HFF-Myc (cell line): ENCODE measurements around the gene ZSCAN16.
"Not testable (repeated sequence)": the region's sequence is repeated elsewhere in the genome, so short reads cannot be mapped to it uniquely, and the experiment has no call there.

Source experiments
- DNase-seq: peaks from one replicate; pipeline ENCODE4 v3.0.0-alpha.2; 2011; ENCODE audit warnings: low read depth; ENCODE audit errors: extremely low read depth
- H3K4me3 ChIP-seq: replicated peaks from 2 replicates; pipeline ENCODE4 v1.5.1; 2011; ENCODE audit warnings: low read depth, mild to moderate bottlenecking, control low read depth, low read length
- TF ChIP-seq, protein P1 (sequence below): IDR thresholded peaks from 2 replicates; pipeline ENCODE4 v1.5.1; 2012; ENCODE audit warnings: mild to moderate bottlenecking, low read depth, low read length, control low read depth; ENCODE audit errors: missing control alignments

The ZSCAN16 gene

DNA sequence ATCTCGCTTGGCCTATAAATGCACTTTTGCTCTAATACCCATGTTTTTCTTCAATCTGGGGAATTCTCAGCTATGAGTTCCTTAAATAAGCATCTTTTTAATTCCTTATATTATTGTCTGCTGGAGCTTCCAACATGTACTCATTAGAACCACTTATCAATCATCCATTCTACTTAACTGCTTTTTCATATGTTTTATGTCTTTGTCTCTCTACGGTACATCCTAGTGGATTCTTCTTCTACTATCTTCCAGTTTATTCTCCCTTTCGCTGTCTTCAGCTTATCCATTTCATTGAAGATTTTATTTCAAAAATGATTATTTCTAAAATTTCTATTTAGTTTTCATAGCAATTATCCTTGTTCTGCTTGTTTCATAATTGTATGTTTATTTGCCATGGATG, 12.4 kb upstream of the ZSCAN16 start:
- no peak for DNase-seq
- TF ChIP-seq, protein P1, sequence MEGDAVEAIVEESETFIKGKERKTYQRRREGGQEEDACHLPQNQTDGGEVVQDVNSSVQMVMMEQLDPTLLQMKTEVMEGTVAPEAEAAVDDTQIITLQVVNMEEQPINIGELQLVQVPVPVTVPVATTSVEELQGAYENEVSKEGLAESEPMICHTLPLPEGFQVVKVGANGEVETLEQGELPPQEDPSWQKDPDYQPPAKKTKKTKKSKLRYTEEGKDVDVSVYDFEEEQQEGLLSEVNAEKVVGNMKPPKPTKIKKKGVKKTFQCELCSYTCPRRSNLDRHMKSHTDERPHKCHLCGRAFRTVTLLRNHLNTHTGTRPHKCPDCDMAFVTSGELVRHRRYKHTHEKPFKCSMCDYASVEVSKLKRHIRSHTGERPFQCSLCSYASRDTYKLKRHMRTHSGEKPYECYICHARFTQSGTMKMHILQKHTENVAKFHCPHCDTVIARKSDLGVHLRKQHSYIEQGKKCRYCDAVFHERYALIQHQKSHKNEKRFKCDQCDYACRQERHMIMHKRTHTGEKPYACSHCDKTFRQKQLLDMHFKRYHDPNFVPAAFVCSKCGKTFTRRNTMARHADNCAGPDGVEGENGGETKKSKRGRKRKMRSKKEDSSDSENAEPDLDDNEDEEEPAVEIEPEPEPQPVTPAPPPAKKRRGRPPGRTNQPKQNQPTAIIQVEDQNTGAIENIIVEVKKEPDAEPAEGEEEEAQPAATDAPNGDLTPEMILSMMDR: no peak
- H3K4me3 ChIP-seq: no peak overlapping the region

DNA sequence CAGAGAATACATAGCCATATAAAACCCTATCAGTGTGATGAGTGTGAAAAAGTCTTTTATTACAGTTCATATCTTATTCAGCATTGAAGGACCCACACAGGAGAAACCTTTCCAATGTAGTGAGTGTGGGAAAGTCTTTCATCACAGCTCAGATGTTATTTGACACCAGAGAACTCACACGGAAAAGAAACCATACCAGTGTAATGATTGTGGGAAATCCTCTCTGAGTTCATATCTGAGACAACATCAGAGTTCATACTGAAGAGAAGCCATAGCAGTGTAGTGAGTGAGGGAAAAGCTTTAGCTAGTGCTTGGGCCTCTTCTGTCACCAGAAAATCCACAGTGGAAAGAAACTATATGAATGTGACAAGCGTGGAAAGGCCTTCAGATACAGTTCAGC, 8.6 kb upstream of the ZSCAN16 start:
- H3K4me3 ChIP-seq: no peak overlapping the region
- no peak for DNase-seq
- TF ChIP-seq, protein P1: no peak

- DNase-seq: no peak
- TF ChIP-seq, protein P1: no peak
- no peak overlapping the region for H3K4me3 ChIP-seq
Observed at GRCh38 chr6:28117386-28118050, 6.9 kb upstream of the ZSCAN16 start.

- DNase-seq: no peak
- no peak overlapping the region for H3K4me3 ChIP-seq
- TF ChIP-seq, protein P1: no peak
Observed at GRCh38 chr6:28118217-28118616, 6.2 kb upstream of the ZSCAN16 start.

DNA sequence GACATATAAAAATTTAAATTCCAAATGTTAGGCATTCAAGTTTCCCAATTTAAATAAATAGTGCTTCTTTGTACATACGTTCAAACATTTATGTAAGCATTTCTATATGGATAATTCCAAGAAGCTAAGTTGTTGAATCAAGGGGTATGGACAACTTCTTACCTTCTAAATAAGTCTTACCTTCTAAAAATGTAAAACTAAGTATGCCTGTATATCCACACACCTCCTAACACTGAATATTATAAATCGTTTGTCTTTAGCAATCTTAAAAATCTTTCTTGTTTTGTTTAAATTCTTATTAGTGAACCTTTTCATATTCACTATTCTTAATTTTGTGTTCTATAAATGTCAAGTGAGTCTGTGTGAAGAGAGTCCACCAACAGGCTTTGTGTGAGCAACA, 2.5 kb upstream of the ZSCAN16 start:
- H3K4me3 ChIP-seq: no peak overlapping the region
- no peak for DNase-seq
- TF ChIP-seq, protein P1: no peak

DNA sequence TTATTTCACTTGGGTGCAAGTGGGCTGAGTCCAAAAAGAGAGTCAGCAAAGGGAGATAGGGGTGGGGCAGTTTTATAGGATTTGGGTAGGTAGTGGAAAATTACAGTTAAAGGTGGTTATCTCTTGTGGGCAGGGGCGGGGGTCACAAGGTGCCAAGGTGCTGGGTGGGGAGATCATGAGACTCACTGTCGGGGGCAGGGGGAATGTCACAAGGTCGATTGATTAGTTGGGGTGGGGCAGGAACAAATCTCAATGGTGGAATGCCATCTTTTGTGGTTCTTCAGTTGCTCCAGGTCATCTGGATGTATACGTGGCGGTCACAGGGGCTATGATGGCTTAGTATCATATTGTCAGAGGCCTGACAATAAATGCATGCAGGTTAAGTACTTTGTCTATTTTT, 2.1 kb upstream of the ZSCAN16 start:
- not testable (repeated sequence) for H3K4me3 ChIP-seq, DNase-seq

DNA sequence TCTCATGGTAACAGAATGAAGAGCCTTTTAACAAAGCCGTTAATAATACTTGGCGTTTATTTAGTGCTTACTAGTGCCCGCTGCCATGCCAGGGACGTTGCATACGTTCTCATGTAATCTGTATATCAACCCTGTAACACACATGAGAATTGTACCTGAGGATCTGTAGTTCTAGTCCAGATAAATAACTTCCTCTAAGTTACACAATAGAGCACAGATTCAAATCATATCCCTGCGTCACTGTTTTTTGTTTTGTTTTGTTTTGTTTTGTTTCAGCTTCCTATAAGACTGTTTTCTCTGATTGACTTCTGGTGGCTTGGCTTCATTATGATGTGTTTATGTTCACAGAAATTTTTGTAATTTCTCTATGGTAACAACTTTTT, 553 bp downstream of the ZSCAN16 start:
- peak overlapping the region; percentile 68 for H3K4me3 ChIP-seq
- no peak for DNase-seq
- TF ChIP-seq, protein P1: no peak
